ENCODE results near the gene CPO. TPM values are rescaled to one million over a fixed set of nuclear protein-coding genes. Genes with fewer than 3 reads are reported as not detected.

Gene CPO
- total RNA-seq, 4 donors from 2014 or later = 0.44 to 2.4 (median 1.2) TPM; not detected in 1

GRCh38 chr2:206978746-206979145, 39.4 kb downstream of the CPO start:
- no peak for TF ChIP-seq CTCF (IDR thresholded peaks at IDR 0.05; ENCODE audit: low read depth)

- TF ChIP-seq CTCF (IDR thresholded peaks at IDR 0.05; ENCODE audit: low read depth) = no peak
Measured at GRCh38 chr2:206979365-206979764, 40.0 kb downstream of the CPO start.

GRCh38 chr2:206979922-206980321, 40.6 kb downstream of the CPO start:
- TF ChIP-seq CTCF (IDR thresholded peaks at IDR 0.05; ENCODE audit: low read depth) = no peak

- no peak for TF ChIP-seq CTCF (IDR thresholded peaks at IDR 0.05; ENCODE audit: low read depth)
Measured at GRCh38 chr2:206980413-206980812, 41.1 kb downstream of the CPO start.

- no peak for TF ChIP-seq CTCF (IDR thresholded peaks at IDR 0.05; ENCODE audit: low read depth)
Measured at GRCh38 chr2:206981086-206981674, 41.9 kb downstream of the CPO start.

GRCh38 chr2:206981739-206982340, 42.5 kb downstream of the CPO start:
- no peak for TF ChIP-seq CTCF (IDR thresholded peaks at IDR 0.05; ENCODE audit: low read depth)

GRCh38 chr2:206982360-206982955, 43.1 kb downstream of the CPO start:
- TF ChIP-seq CTCF (IDR thresholded peaks at IDR 0.05; ENCODE audit: low read depth) = no peak
